ENCODE data around the gene NRP2.

DNA sequence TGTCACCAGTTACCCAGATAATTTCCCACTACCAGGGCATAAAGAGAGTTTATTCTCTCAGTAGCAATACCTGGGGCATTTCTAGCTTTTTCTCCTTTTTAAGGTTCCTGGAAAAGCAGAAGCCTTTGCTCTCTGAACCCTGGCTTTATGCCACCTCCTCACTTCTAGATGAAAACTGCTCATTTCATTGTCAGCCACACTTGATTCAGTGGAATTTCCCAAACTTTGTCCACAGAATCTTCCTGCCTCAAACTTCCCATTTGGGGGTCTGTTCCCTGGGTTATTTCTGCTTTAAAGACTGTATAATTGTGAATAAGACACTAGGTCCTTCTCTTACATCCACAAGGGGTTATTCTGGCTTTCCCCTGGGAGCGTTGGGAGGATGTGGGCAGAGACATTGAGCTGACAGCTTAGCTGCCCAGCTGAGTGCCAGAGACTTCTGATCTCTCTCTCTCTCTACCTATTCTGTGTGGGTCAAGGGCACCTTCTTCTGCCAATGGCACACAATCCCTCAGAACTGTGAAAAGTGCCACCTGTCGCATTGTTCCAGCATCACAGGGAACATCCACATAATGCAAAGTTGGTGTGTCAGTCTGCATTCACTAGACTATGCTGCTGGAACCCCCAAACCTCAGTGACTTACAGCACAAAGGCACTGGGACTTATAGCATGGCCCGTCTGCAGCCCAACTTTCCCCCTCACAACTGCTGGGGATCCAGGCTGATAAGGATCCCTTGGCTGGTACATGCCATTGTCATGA is 19.9 kb upstream of the NRP2 start:
- TF ChIP-seq POLR2A (IDR thresholded peaks at IDR 0.05; ENCODE audit: low read length) (no peak), GATA1 (IDR thresholded peaks at IDR 0.05; ENCODE audit: low read depth, low read length) (no peak)

Data from erythroblast (primary cell).